HG02840 (cell line): ENCODE measurements around the gene ZNF354C.

Experiments used
- ATAC-seq: cut with Tn5 transposase; IDR thresholded peaks from one replicate; pipeline ENCODE4 v1.9.1; 2021; ENCODE audit warnings: mild to moderate bottlenecking, moderate library complexity, moderate number of reproducible peaks; ENCODE audit not compliant: unreplicated experiment, low FRiP score

The ZNF354C gene

DNA sequence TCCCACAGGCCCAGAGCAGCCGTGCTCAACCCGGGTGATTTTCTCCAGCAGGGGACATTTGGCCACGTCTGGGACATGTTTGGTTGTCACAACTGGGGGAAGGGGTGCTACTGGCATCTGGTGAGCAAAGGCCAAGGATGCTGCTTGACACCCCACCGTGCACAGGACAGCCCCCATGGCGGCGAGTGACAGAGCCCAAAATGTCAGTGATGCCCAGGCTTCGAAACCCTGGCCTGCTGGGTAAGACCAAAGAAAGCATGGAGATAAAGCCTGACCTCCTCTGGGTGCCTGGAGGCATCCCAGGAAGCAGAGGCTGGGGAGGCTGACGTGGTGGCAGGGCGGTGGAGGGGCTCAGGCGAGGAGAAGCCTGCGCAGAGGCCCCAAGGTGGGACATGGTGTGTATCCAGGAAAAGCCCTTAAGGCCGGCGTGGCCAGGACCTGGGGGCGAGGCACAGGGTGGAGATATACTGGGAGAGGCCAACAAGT is 66.4 kb downstream of the ZNF354C start:
- ATAC-seq = no peak

DNA sequence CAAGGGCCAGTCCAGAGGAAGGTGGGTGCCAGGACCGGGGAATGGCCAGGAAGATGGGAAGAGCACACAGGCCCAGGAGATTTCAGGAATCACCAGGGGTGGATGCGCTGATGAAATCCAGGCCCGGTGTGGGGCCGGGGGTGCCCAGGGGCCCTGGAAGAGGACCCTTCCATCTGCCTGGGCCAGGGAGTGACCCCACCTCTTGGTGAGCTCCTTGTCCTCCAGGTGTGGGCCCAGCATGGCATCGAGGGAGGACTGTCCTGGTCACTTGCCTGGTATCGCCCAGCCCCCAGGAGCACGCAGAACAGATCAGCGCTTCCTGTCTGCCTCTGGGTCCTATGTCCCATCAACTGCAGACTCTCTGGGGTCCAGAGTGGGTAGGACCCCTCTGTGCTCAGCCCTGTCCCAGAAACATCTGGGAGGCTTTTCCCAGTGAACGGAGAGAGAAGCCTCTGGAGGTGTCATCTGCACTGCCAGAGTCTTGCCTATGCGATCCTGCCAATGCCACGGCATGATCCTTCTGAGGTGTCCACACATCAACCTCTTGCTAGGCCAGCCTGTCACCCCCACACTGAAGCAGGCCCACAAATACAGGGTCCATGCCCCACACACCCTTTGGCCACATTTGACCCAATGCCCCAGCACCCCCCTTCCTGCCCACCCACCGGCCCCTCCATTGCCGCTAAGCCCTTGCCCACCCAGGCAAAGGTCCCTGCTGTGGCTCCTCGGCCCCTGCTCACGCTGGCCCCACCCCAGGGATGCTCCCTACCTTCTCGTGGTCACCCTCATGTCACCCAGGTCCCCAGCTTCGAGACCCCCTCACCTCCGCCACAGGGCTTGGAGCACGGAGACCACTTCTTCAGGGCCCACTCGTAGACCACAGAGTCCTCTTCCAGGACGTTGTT is 67.2 kb downstream of the ZNF354C start:
- ATAC-seq = no peak

DNA sequence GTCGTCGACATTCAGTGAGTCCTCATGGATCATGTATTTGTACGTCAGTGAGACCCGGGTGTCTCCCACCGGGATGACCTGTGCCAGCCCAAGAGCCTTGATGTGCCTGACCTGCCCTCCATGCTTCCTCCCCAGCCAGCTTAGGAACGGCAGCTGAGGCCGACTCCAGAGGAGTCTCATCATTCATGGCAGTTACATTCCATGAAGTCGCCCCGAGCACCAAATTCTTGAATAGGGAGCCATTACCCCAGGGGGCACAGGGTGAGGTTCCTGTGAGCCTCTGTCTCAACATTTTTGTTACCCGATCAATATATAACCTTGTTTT is 67.8 kb downstream of the ZNF354C start:
- ATAC-seq = no peak

DNA sequence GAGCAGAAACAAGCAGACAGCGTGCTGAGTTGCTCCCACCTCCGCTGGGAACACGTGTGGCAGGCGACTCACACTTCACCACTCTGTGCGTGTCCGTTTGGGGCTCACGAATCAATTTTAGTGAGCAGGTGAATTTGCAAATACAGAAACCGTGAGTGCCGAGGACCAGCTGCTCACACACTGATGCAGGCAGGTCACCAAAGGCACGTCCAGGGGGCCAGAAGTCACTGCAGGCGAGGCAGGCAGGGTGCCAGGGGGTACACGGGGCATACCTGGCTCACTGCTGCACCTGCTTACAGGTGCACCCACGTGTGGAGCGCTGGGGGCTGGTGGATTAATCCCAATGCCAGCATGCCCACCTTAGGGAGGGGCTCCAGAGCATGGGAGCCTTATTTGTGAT is 68.8 kb downstream of the ZNF354C start:
- no peak for ATAC-seq

DNA sequence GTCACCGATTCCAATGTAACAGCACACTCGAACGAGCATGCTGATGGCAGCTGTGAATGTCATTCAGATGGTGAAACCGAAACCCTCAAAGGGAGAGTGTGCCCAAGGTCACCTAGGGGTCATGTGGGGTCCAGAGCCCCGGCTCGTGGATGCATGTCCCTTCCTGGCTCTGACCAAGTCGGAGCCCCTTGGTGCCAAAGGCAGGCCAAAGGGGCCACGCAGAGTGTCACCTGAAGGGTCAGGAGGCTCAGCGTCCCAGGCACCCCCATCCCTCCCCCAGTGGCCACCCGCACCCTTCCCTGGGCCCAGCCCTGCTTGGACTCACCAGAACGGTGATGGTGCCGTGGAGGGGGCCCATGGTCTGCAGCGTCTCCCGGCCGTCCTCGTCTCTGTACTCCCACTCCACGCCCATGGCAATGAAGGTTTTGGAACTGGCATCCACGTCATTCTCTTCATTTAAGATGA is 69.5 kb downstream of the ZNF354C start:
- ATAC-seq = no peak

DNA sequence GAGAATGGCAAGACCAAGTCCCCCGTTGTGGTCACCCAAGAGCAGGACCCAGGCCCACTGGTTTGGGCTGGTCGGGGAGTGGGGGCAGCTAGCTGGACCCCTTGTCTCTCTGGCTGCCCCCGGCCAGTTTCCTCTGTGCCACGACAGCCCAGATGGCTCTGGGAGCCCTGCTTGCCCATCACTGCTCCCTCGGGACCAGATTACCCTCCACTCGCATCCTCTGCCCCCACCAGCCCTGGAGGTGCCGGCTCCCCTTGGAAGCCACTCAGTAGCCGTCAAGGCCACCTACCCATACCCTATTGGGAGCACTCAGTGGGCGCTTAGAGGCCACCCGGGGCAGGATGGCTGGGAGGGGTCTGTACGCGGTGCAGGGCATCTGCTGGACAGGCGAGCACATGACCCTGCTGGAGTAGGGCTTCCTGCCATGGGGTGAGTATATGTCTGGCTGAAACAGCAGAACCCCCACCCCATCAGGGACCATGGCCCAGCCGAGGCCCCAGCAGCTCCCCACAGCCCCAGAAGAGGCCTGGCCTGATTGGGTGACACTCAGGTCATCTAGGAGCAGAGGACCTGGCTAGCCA is 70.0 kb downstream of the ZNF354C start:
- no peak for ATAC-seq

DNA sequence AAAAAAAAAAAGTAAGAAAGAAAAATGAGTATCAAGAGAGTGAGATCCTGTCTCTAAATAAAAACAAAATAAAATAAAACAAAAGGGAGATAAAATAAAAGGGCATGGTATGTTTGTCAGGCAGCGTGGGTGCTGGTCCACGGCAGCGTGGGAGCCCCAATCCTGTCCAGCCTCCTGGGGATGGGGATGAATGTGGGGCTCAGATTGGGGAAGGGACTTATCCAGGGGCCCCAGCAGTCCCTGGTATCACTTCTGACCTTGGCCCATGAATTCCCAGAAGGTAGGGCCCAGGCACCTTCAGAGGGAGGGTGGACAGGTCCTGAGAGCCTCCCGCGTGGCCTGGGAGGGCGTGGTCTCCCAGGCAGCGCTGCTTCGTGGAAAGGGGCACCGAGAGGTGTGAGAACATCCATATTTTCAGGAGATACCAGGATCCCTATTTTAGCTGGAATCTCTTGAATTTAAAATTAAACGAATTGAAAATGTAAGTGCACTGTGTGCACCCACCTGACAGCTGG is 71.2 kb downstream of the ZNF354C start:
- ATAC-seq = no peak

DNA sequence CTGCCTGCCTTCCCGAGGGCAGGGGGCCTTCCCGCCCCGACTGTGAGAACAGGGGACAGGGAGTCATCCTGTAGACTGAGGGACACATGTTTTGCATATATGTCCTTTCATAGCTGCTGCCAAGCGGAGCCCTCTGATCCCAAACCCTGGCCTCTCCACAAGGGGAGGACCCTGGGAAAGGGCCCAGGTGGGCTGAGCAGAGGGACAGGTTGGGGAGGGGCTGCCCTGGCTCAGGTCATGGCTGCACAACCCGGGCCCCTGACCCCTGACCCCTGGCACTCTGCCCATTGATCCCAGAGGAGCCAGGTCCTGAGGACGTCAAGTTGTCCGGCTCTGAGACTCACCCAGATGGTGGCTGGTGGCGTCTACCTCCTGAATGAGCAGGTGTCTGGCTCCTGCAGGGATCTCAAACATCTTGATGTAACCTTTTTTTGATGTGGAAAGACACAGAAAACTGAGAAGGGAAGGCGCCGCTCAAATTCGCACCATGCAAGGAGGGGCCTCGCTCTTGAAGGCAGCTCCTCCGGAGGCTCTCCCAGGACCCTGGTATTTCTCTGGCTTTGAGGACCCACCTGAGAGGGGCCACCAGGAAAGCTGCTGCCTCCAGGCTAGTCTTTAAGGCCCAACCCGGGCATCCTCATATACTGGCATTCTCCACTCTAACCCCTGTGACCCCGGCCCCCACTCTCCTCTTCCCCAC is 71.9 kb downstream of the ZNF354C start:
- no peak for ATAC-seq

DNA sequence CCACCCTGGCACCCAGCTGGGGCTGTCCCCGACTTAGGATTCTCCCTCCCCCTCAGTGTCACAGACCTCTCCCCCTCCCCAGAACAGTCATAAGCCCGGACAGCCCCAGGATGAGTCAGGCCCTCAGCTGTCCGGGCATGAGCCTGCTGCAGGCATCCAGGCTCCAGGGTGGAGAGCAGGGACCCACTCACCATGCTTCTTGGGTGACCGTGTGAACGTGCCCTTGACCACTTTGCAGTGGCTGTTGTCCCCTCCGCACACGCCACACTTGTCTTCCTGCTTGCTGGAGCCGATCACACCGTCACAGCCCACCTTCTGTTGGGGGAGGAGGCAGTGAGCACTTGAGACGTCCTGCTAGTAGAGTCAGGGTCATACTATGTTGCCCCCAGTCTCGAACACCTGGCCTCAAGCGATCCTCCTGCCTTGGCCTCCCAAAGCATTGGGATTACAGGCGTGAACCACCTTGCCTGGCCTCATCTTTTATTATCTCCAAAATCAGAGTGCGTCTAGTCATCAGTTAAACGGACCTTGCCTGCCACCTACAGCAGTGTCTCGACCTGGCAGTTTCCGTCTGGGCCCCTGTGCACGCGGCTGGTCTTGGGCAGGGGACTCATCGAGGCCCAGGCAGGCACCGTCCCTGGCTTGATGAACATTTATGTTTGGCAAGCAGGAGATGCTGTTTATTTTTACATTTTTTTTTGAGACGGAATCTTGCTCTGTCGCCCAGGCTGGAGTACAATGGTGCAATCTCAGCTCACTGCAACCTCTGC is 72.6 kb downstream of the ZNF354C start:
- no peak for ATAC-seq
